ENCODE data around the gene HIGD1C. TPM values are rescaled to one million over a fixed set of nuclear protein-coding genes. Genes with fewer than 3 reads are reported as not detected.

The HIGD1C gene
- total RNA-seq, 4 donors from 2014 or later: not detected

- Histone ChIP-seq H3K36me3 (peaks cover 0 to 33% (median 0%) of the 10 kb centered on the region in 3 donors), H3K9me3 (peaks cover 0 to 10% (median 0%) of the 10 kb centered on the region in 4 donors), H3K4me3 (no peak overlapping the region), H3K27me3 (no peaks in the 10 kb centered on the region), H3K4me1 (peaks cover 0 to 48% (median 22%) of the 10 kb centered on the region in 4 donors), H3K27ac (peak overlapping the region in 1 of 4 donors; percentile 31)
- DNase-seq (ENCODE audit: low spot score in 2 of 2): no peak
- TF ChIP-seq, protein P1, sequence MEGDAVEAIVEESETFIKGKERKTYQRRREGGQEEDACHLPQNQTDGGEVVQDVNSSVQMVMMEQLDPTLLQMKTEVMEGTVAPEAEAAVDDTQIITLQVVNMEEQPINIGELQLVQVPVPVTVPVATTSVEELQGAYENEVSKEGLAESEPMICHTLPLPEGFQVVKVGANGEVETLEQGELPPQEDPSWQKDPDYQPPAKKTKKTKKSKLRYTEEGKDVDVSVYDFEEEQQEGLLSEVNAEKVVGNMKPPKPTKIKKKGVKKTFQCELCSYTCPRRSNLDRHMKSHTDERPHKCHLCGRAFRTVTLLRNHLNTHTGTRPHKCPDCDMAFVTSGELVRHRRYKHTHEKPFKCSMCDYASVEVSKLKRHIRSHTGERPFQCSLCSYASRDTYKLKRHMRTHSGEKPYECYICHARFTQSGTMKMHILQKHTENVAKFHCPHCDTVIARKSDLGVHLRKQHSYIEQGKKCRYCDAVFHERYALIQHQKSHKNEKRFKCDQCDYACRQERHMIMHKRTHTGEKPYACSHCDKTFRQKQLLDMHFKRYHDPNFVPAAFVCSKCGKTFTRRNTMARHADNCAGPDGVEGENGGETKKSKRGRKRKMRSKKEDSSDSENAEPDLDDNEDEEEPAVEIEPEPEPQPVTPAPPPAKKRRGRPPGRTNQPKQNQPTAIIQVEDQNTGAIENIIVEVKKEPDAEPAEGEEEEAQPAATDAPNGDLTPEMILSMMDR (IDR thresholded peaks at IDR 0.05): no peak
- TF ChIP-seq POLR2A (IDR thresholded peaks at IDR 0.05): no peak
- TF ChIP-seq EP300 (IDR thresholded peaks at IDR 0.05): no peak
- WGBS, 2 donors: 100% methylated on average over 1 of the region's 1 CpG
Measured at GRCh38 chr12:50937653-50938052, 14.7 kb upstream of the HIGD1C start.

GRCh38 chr12:50947933-50948626 lies 4.3 kb upstream of the HIGD1C start:
- Histone ChIP-seq H3K27ac (no peak overlapping the region), H3K4me1 (no peaks in the 10 kb centered on the region), H3K27me3 (no peaks in the 10 kb centered on the region), H3K4me3 (no peak overlapping the region), H3K36me3 (peaks cover 0 to 9% (median 0%) of the 10 kb centered on the region in 3 donors), H3K9me3 (no peaks in the 10 kb centered on the region)
- WGBS, 2 donors: 82 to 89% methylated on average over 3 of the region's 3 CpGs
- TF ChIP-seq, protein P1 (IDR thresholded peaks at IDR 0.05): no peak
- TF ChIP-seq POLR2A (IDR thresholded peaks at IDR 0.05): no peak
- no peak for TF ChIP-seq EP300 (IDR thresholded peaks at IDR 0.05)
- no peak for DNase-seq (ENCODE audit: low spot score in 2 of 2)

DNA sequence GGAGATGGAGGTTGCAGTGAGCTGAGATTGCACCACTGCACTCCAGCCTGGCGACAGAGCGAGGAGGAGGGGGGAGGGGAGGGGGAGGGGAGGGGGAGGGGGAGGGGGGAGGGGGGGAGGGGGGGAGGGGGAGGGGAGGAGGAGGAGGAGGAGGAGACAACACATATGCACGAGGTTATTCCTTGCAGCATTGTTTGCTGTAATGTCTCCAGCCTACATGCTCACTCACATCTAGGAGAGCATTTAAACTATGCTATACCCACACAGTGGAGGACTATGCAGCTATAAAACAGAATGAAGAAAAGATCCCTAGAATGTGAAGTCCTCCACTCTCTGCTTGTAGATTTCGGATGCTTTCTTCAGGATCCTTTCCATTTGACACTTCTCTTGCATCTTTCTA lies 3.5 kb upstream of the HIGD1C start:
- no peaks in the 10 kb centered on the region for H3K27me3 ChIP-seq
- 50 to 58% methylated on average over 2 of the region's 4 CpGs for WGBS, 2 donors
- peaks cover 0 to 11% (median 0%) of the 10 kb centered on the region in 3 donors for H3K36me3 ChIP-seq
- DNase-seq (ENCODE audit: low spot score in 2 of 2): no peak
- H3K9me3 ChIP-seq: no peaks in the 10 kb centered on the region
- no peaks in the 10 kb centered on the region for H3K4me1 ChIP-seq
- no peak overlapping the region for H3K27ac ChIP-seq
- TF ChIP-seq EP300 (IDR thresholded peaks at IDR 0.05): no peak
- TF ChIP-seq, protein P1 (IDR thresholded peaks at IDR 0.05): no peak
- TF ChIP-seq POLR2A (IDR thresholded peaks at IDR 0.05): no peak
- H3K4me3 ChIP-seq: no peak overlapping the region

- Histone ChIP-seq H3K9me3 (no peaks in the 10 kb centered on the region), H3K27me3 (no peaks in the 10 kb centered on the region), H3K36me3 (peaks cover 0 to 11% (median 0%) of the 10 kb centered on the region in 3 donors), H3K27ac (no peak overlapping the region), H3K4me1 (no peaks in the 10 kb centered on the region), H3K4me3 (no peak overlapping the region)
- DNase-seq (ENCODE audit: low spot score in 2 of 2): no peak
- TF ChIP-seq, protein P1 (IDR thresholded peaks at IDR 0.05): no peak
- TF ChIP-seq POLR2A (IDR thresholded peaks at IDR 0.05) (no peak), EP300 (IDR thresholded peaks at IDR 0.05) (no peak)
- WGBS, 2 donors: 95% methylated on average over 4 of the region's 4 CpGs
Measured at GRCh38 chr12:50949801-50950302, 2.5 kb upstream of the HIGD1C start.

GRCh38 chr12:50951112-50951511 lies 1.2 kb upstream of the HIGD1C start:
- no peak overlapping the region for H3K27ac ChIP-seq
- no peaks in the 10 kb centered on the region for H3K9me3 ChIP-seq
- H3K27me3 ChIP-seq: no peaks in the 10 kb centered on the region
- H3K4me1 ChIP-seq: no peaks in the 10 kb centered on the region
- H3K4me3 ChIP-seq: no peak overlapping the region
- no peak for TF ChIP-seq POLR2A (IDR thresholded peaks at IDR 0.05)
- TF ChIP-seq EP300 (IDR thresholded peaks at IDR 0.05): no peak
- TF ChIP-seq, protein P1 (IDR thresholded peaks at IDR 0.05): no peak
- peaks cover 0 to 11% (median 0%) of the 10 kb centered on the region in 3 donors for H3K36me3 ChIP-seq
- no peak for DNase-seq (ENCODE audit: low spot score in 2 of 2)
- WGBS, 2 donors: 87 to 90% methylated on average over 2 of the region's 2 CpGs
